Frontal cortex (tissue), 4 donors: ENCODE data around the gene RPN2. TPM values are rescaled to one million over a fixed set of nuclear protein-coding genes. Genes with fewer than 3 reads are reported as not detected.

ENCODE experiments used
- DNase-seq, 2 donors: peaks; one replicate each; pipeline ENCODE4 v3.0.0; 2012; ENCODE audit warnings: low spot score in 2 of 2
- FAIRE-seq: peaks from 2 replicates; lab custom pipeline; 2012; peaks lifted over from hg19 to GRCh38; lab: Jason Lieb, UNC
- total RNA-seq: library from RNA; depleted of rRNA; stranded (reverse); fragments of >200 nt; gene quantifications from one replicate; pipeline ENCODE4 v1.2.3, GENCODE V29; 2014
- donor health status: control.
- donor health status: control.
- donor health status: control.

RPN2 gene
- total RNA-seq, 1 donor from 2014 or later, result 123 TPM

DNA sequence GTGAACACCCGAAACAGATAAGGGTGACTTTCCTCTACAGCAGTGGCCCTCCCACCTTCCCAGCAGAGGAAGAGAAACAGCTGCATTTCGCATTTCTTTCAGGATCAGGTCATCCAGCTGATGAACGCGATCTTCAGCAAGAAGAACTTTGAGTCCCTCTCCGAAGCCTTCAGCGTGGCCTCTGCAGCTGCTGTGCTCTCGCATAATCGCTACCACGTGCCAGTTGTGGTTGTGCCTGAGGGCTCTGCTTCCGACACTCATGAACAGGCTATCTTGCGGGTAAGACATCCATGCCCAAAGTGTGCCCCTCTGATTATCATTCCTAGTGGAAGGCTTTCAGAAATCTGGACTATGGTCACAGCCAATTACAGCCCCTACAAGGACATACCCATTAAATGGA is 28.0 kb downstream of the RPN2 start:
- FAIRE-seq, result no peak

GRCh38 chr20:37209193-37209592 is 30.1 kb downstream of the RPN2 start:
- DNase-seq (no peak), FAIRE-seq (no peak)

More for the DNA sequence above, 28.0 kb downstream of the RPN2 start:
- no peak for DNase-seq

- no peak for FAIRE-seq
- DNase-seq, result no peak
These were observed 30.7 kb downstream of the RPN2 start for GRCh38 chr20:37209661-37210314.

GRCh38 chr20:37218441-37218840 is 39.3 kb downstream of the RPN2 start:
- DNase-seq, result no peak
- no peak for FAIRE-seq

GRCh38 chr20:37218976-37219375 is 39.8 kb downstream of the RPN2 start:
- DNase-seq, result no peak
- no peak for FAIRE-seq

DNA sequence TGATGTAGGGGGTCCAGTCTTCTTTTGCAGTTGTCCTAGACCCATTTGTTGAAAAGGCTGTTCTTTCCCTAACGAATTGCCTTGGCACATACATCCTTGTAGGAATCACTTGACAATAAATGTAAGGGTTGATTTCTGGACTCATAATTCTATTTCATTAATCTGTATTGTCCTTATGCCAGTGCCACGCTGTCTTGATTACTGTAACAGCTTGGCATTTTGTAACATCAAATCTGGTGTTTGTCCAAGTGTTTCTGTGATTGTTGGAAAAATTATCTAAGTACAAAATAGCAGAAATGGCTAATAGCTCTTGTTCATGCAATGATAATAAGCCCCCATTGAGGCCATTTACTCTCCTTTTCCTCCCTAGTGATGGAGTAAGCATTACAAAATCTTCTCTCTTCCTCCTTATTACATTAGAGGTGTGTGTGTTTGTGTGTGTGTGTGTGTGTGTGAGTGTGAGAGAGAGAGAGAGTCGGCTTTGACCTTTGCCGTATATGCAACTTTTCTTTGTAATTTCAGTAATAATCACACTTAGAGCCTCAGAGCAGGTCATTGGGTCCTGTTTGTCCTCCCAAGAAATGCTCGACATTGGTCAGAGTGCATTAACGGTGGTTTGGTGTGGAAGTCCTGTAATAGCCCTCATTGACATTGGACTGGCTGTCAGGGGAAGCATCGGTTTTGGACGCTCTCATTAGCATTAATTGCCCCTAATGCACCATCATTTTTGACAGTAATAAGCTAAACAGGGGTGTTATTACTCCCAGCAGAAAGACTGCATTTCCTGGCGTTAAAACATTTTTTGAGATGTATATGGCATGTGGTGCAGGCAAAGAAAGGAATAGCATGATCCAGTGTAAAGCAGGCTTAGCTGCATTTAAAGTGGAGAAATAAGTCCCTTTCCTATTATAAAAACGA is 40.9 kb downstream of the RPN2 start:
- FAIRE-seq, result no peak
- no peak for DNase-seq

DNA sequence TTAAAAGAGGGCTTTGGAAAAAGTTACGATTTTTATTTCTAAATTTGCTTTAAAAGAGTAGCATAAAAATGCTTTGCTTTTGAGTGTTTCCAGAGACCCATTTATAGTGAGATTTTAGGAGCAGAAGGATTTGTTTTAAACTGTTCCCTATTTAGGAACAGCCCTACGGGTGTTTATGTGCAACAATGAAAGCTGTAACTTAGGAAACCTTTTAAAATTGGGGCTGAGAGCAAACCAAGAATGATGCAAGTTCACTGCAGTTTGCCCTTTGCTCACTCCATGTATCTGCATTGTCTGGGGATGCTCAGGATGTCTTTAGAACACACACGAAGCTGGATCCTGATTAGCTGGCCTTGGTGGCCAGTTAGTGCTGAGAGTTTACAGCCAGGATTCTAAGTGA is 41.6 kb downstream of the RPN2 start:
- no peak for DNase-seq
- no peak for FAIRE-seq

DNA sequence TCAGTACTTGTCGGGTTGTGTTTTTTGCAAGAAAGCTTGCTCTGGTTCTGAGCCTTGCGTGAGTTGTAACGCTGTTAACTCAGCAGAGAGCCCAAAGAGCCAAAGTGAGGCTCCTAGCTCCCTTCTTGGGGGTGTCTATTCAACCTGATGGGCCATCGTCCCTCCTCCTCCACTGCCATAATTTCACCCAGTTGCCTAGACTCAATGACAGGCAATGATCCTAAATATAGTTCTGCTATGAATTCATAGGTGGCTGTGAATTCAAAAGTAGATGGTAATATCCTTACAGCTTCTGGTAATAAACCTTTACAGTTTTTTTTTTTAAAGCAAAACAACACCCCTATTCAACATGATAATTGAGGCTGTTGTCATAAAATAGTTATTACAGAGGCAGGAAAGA is 43.0 kb downstream of the RPN2 start:
- no peak for DNase-seq
- no peak for FAIRE-seq

DNA sequence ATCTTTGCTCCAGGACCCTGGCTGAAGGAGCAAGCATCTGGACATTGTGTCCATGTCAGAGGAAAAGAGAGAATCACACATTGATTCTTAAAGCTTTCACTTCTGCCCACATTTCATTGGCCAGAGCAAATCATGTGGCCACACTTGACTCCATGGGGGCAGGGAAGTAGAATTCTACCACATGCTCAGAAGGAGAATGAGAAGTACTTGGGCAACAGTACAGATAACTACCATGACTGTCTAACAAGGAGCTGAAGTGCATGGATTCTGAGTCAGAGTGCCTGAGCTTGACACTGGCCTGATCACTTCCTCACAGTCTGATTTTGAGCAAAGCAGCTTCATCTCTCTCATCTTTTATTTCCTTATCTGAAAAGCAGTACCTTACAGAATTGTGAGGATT is 43.9 kb downstream of the RPN2 start:
- DNase-seq, result no peak
- no peak for FAIRE-seq

DNA sequence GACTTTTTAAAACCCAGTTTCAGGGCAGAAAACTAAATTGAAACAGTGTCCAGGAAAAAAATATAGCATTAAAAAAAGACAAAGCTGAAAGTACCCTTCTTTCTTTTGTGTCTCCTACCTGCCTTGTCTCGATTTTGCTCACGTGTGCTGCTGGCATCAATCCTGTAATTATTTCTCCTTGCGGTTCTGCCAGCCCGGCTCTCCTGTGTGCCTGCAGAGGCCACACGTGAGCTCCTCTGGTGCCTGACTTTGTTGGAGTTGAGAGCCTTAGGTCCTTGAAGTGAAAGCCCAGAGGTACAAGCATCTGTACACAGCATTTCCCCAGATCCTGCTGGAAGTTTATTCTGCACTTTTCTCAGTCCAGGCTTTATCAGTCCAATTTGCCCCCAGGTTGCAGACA is 46.0 kb downstream of the RPN2 start:
- FAIRE-seq, result no peak
- DNase-seq, result no peak

GRCh38 chr20:37226889-37227288 is 47.8 kb downstream of the RPN2 start:
- no peak for FAIRE-seq

GRCh38 chr20:37228082-37228481 is 49.0 kb downstream of the RPN2 start:
- FAIRE-seq (no peak), DNase-seq (no peak)

More at GRCh38 chr20:37226889-37227288, 47.8 kb downstream of the RPN2 start:
- DNase-seq, result no peak

- DNase-seq, result no peak
- FAIRE-seq, result no peak
These were observed 49.5 kb downstream of the RPN2 start for GRCh38 chr20:37228656-37229055.

- DNase-seq (no peak), FAIRE-seq (no peak)
These were observed 50.2 kb downstream of the RPN2 start for GRCh38 chr20:37229357-37229756.

- no peak for FAIRE-seq
These were observed 51.1 kb downstream of the RPN2 start for GRCh38 chr20:37230200-37230599.

GRCh38 chr20:37231947-37232630 is 53.0 kb downstream of the RPN2 start:
- FAIRE-seq (no peak), DNase-seq (no peak)

More at GRCh38 chr20:37230200-37230599, 51.1 kb downstream of the RPN2 start:
- no peak for DNase-seq

- DNase-seq, result no peak
- FAIRE-seq, result no peak
These were observed 54.6 kb downstream of the RPN2 start for GRCh38 chr20:37233548-37234253.

- DNase-seq, result no peak
- no peak for FAIRE-seq
These were observed 55.1 kb downstream of the RPN2 start for GRCh38 chr20:37234254-37234581.

- FAIRE-seq (no peak), DNase-seq (no peak)
These were observed 55.9 kb downstream of the RPN2 start for GRCh38 chr20:37235065-37235464.

DNA sequence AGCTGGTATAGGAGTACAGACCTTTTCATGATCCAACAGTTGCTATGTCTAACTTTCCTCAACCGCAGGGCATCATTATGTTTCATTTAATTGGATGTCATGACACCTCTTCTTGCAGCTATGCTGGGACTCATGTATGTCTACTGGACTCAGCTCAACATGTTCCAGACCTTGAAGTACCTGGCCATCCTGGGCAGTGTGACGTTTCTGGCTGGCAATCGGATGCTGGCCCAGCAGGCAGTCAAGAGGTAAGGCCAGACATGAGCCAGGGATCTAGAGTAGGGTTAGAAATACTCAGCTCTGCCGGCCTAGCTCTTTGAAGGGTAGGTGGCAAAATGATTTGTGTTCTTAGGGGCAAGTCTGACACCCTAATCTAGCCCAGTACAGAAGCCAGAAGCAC is 57.3 kb downstream of the RPN2 start:
- DNase-seq (no peak), FAIRE-seq (no peak)
